Measurements from ENCODE around the gene PRR15L.
"Not testable (repeated sequence)": the region's sequence is repeated elsewhere in the genome, so short reads cannot be mapped to it uniquely, and the experiment has no call there.

The PRR15L gene

DNA sequence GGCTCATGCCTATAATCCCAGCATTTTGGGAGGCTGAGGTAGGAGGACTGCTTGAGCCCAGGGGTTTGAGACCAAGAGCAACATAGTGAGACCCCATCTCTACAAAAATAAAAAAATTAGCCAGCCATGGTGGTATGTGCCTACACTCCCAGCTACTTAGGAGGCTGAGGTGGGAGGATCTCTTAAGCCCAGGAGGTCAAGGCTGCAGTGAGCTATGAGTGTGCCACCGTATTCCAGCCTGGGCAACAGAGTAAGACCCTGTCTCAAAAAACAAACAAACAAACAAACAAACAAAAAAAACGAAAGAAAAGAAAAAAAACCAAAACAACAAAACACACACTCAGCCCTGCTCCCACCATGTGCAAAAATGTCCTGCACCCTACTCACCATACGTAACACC lies 22.2 kb downstream of the PRR15L start:
- not testable (repeated sequence) for DNase-seq (ENCODE audit: low read depth)

DNA sequence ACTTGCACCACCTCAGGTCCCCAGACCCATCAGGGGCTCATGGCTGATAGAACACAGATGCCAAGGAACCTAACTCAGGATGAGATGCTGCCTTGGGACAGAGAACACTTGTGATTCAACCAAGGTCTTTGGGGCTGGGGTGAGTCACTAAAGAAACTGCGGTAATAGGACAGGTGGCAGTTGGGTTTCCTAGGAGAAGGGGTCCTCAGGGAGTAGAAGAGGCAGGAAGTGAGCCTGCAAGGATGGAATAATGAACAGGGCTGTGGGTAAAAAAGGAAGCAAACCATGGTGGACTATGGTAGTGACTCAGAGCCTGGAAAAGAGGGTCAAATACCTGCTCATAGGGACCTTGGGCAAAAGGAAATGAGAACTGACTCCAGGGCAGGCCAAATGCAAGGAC lies 22.8 kb downstream of the PRR15L start:
- no peak for DNase-seq (ENCODE audit: low read depth)

DNA sequence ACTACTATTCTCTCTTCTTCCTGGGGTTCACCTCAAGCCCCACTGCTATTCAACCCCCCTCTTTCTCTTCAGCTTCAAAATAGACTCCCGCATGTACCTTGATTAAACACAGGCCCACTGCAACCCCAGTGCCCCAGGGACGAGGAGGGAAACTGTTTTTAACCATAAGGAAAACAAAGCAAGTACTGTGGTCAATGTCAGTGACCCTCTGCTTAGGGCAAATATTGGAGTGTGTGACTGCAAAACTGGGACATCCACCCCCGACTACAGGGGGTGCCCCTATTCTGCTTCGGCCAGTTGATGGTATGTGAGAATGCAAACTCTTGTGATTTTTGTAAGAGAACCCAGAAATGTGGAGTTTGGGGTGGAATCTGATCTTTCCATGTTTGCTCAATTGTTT lies 25.8 kb downstream of the PRR15L start:
- no peak for DNase-seq (ENCODE audit: low read depth)

DNA sequence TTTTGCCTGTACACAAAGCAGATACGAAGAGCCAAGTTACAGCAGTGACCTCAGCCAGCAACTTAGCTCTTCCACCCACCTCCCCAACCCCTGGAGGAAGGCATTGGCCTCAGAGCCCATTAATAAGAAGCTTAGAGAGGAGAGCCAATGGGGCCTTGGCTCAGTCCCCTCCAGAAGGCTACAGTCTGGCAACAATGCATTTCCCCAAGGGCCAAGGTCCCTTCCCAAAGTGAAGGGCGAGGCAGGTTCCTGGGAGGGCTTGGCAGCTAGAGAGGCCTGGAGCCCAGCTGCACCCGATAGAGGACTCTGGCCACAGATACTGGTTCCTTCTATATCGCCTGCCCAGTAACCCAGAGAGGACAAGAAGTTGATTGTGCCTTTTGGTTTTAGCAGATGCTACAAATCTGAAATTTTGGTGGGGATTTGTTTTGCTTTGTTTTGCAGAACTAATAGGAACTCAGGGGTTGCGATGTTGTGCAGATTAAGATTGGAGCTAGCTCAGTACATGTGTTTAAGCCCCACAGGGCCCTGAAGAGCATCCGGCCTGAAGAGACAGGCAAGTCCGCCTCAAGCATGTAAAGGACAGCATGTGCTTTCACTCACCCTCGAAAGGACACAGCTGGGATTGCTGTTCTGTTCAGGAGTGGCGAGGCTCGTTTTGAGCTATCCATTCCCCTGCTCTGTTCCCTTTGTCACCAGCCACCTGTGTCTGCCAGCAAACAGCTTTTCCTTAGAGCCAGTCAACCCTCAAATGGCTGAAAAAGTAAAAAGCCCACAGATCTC lies 28.3 kb downstream of the PRR15L start:
- no peak for DNase-seq (ENCODE audit: low read depth)

DNA sequence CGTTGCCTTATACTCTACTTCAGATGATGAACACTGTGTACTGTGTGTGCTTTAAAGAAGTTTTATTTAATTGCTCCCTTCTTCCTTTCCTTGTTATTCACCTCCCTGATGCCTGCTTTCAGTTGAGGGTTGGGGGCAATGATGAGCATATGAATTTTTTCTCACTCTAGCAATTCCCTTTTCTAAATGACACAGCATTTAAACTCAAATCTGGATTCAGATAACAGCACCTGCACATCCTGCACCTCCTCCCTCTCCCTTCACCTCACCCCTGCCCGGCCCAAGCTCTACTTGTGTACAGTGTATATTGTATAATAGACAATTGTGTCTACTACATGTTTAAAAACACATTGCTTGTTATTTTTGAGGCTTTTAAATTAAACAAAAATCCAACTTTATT lies 29.3 kb downstream of the PRR15L start:
- DNase-seq (ENCODE audit: low read depth) = no peak

DNA sequence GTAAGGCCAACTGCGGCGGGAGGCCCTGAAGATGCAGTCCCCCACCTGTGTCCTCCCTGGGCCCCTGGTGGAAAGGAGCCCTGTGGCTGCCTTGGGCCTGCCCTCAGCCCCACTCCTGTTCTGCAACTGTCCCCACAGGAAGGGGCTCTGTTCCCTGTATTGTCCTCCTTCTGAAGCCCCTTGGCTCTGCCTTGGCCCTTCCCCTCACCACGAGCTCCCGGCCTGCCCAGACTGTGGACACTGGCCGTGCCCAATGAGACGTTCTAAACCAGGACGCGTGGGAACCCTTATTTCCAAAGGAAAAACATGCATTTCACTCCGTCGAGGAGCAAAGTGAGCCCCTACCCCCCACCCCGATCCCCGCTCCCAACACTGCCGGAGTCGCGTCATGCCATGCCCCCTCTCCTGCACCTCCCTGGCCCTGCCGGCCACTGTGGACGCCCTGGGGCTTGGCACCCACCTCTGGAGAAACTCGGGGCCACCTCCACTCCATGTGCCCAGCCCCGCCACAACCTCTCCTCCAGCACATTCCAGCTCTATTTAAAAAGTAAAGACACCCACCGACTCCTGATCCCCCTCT lies 29.8 kb downstream of the PRR15L start:
- DNase-seq (ENCODE audit: low read depth) = no peak

DNA sequence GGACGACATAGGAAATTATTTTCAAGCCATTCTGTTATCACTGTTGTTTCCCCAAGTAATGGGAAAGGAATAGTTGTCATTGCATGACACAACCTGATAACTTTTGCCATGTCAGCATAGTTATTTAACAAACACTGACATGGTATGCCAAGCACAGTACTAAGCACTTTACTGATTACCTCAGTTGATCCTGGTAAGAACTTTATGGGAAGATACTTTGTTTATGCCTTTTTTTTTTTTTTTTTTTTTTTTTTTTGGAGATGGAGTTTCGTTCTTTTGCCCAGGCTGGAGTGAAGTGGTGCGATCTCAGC lies 32.0 kb downstream of the PRR15L start:
- no peak for DNase-seq (ENCODE audit: low read depth)

DNA sequence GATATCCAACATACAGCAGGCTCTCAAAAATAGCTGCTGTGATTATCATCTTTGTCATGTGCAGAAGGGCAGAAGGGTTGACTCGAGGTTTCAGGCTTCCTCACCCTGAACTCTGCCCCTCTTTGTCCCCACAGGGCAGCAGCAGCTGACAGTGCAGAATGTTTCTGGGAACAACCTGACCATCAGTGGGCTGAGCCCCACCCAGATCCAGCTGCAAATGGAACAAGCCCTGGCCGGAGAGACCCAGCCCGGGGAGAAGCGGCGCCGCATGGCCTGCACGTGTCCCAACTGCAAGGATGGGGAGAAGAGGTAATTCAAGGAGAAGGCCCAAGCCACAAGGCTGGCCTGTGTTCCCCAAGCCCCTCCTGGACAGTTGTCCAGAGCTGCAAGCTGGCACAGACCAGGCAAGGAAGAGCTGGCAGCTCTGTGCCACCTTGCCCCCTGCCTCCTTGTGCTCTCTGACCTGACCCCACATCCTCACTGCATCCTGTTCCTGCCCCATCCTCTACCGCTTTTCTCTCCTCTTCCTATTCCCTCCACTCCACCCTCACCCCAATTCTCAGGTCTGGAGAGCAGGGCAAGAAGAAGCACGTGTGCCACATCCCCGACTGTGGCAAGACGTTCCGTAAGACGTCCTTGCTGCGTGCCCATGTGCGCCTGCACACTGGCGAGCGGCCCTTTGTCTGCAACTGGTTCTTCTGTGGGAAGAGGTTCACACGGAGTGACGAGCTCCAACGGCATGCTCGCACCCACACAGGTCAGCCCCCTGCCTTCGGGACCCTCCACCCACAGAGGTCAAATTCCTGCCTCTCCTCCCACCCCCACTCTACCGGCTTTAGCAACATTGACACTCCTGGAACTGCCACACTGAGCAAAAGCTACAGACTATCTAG lies 32.7 kb downstream of the PRR15L start:
- DNase-seq (ENCODE audit: low read depth) = no peak

DNA sequence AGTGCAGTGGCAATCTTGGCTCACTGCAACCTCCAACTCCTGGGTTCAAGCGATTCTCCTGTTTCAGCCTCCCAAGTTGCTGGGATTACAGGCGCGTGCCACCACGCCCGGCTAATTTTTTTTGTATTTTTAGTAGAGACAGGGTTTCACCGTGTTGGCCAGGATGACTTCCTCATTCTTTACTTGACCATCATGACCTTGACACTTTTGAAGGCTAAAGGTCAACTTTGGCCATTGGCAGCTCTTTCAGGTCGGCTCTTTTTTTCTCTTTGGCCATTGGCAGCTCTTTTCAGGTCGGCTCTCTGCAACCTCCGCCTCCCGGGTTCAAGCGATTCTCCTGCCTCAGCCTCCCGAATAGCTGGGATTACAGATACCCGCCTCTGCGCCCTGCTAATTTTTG lies 37.8 kb downstream of the PRR15L start:
- DNase-seq (ENCODE audit: low read depth) = not testable (repeated sequence)

DNA sequence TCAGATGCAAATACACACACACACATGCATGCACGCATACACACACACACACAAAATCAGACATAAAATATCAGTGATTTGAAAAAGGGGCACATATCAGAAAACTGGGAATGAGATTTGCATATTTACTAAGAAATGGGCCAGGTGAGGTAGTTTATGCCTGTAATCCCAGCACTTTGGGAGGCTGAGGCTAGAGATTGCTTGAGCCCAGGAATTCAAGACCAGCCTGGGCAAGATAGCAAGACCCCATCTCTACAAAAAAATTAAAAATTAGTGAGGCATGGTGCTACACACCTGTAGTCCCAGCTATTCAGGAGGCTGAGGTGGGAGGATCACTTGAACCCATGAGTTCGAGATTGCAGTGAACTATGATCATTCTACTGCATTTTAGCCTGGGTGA lies 38.7 kb downstream of the PRR15L start:
- DNase-seq (ENCODE audit: low read depth) = no peak

DNA sequence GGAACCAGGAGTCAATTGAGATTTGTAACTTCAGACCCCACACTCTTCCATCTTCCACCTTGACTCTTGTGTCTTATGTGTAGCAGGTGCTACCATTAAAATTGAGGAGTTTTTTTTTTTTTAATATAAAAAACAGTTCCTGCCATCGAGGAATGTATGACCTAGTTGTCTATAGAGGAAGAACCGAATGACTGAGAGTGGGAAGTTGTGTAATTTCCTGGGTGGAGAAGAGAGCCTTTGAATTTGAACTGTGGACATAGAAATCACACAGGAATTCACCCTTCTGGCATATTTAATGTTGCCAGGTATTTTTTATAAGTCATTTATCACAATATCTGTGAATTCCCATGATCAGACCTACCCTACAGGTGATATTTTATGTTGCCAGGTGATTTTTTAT lies 39.7 kb downstream of the PRR15L start:
- DNase-seq (ENCODE audit: low read depth) = no peak

DNA sequence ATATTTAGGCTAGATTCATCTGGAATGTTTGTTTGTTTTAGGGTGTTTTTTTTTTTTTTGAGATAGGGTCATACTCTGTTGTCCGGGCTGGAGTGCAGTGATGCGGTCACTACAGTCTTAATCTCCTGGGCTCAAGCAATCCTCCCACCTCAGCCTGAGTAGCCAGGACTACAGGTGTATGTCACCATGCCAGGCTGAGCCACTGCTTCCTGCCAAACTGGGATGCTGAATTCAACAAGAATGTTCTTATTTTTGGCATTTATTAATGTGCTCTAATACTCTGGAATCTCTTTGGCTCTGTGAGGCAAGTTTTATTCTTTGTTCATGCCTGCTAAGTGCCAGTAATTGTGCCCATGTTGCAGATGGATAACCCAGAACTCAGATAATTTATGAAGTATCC lies 40.1 kb downstream of the PRR15L start:
- no peak for DNase-seq (ENCODE audit: low read depth)

DNA sequence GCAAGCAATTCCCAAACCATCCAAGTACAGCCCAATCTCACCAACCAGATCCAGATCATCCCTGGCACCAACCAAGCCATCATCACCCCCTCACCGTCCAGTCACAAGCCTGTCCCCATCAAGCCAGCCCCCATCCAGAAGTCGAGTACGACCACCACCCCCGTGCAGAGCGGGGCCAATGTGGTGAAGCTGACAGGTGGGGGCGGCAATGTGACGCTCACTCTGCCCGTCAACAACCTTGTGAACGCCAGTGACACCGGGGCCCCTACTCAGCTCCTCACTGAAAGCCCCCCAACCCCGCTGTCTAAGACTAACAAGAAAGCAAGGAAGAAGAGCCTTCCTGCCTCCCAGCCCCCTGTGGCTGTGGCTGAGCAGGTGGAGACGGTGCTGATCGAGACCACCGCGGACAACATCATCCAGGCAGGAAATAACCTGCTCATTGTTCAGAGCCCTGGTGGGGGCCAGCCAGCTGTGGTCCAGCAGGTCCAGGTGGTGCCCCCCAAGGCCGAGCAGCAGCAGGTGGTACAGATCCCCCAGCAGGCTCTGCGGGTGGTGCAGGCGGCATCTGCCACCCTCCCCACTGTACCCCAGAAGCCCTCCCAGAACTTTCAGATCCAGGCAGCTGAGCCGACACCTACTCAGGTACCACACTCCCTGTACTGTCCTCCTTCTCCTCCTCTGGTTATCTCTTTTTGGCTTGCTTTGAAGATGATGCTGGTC lies 41.0 kb downstream of the PRR15L start:
- no peak for DNase-seq (ENCODE audit: low read depth)

DNA sequence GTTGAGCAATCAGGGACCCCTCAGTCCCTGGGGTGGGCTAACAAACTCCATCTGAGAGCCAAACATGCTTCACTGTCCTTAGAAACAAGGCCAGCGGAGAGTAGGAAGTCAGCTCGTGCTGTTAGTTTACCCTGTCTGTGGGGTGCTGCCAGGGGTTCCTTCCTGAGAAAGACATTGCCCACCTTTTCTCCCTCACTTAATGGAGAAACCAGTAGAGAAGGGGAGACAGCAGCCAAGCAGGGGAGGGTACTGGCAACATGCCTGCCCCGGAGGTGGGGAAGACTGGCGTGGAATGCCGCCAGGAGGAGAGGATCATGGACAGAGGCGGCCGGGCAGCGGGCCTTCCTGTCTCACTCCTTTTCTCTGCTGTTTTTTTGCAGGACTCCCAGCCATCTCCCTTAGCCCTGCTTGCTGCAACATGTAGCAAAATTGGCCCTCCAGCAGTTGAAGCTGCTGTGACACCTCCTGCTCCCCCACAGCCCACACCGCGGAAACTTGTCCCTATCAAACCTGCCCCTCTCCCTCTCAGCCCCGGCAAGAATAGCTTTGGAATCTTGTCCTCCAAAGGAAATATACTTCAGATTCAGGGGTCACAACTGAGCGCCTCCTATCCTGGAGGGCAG lies 41.8 kb downstream of the PRR15L start:
- DNase-seq (ENCODE audit: low read depth) = no peak

DNA sequence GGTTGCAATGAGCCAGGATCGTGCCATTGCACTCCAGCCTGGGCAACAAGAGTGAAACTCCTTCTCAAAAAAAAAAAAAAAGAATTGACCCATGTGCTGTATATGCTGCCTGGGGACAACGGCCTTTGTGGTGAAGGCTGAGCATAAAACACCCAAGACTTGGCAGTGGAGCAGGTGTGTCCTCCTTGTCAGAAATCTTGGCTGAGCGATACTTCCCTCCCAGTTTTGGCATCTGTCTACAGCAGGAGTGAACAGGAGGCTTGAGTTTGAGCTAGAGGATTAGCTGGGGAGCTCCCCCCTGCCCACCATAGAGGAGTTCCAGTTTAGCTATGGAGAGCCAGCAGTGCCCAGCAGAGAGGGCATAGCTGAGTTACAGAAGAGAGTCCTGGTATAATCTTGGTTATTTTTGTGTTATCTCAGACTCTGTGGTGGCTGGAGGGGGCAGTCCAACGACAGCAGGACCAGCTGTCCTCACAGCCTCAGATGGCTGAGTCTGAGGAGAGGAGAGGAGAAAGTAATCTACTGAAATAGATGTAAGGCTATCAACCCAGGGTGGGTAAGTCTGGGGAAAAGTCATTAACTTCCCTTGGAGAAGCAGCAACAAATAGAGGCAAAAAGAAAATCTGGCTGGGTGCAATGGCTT lies 43.3 kb downstream of the PRR15L start:
- no peak for DNase-seq (ENCODE audit: low read depth)

DNA sequence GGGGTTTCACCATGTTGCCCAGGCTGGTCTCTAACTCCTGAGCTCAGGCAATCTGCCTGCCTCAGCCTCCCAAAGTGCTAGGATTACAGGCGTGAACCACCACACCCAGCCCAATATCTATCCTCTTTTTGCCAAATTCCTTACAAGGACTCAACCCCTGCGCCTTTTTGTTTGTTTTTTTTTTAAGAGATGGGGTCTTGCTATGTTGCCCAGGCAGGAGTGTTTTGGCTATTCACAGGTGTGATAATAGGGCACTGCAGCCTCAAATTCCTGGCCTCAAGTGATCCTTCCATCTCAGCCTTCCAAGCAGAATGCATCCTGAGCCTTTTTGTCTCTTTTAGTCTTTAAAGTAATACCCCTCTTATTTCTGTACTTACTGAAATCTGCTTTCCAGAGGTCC lies 44.6 kb downstream of the PRR15L start:
- no peak for DNase-seq (ENCODE audit: low read depth)

DNA sequence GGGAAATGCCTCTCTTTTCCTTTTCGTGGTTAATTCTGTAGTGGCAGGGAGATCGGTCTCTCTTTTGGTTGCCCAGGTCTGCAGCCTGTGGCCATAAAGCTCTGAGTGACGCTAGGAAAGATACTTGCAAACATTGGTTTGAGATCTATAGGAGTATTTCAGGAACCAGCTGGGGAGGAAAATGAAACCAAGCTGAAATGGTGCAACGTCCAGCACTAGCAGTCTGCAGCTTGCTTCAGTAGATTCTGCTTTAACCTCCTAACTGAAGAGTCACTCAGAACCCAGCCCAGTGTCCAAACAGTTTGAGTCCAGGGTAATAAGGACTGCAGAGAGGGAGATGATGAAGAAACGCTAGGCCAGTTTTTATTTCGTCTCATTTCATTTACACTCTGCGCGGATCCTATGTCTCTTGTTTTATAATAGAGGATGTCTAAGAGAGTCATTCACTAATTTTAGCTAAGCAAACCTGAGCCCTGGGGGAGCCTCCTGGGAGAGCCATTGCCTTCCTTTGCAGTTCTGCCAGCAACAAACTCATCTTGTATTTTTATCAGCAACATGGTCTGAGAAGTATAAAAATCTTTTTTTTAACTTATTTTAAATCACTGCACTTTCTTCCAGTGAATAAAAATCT lies 49.6 kb downstream of the PRR15L start:
- DNase-seq (ENCODE audit: low read depth) = no peak

DNA sequence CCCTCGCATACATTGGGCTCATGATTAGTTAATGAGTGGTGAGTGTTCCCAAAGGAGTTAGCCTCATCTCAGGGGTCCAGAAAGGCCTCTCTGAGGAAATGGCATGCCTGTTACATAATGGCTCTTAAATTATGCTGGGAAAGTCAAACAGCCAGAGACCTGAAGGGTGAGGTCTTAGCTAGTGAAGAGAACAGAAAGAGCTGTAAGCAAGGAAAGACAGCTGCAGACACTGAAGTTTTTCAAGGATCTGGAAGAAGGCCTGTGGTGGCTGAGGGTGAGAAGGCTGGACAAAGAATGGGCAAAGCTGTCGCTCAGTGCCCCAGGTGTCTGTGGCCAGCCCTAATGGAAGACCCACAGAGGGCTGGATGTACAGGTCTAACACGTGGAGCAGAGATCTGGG lies 51.2 kb downstream of the PRR15L start:
- no peak for DNase-seq (ENCODE audit: low read depth)

DNA sequence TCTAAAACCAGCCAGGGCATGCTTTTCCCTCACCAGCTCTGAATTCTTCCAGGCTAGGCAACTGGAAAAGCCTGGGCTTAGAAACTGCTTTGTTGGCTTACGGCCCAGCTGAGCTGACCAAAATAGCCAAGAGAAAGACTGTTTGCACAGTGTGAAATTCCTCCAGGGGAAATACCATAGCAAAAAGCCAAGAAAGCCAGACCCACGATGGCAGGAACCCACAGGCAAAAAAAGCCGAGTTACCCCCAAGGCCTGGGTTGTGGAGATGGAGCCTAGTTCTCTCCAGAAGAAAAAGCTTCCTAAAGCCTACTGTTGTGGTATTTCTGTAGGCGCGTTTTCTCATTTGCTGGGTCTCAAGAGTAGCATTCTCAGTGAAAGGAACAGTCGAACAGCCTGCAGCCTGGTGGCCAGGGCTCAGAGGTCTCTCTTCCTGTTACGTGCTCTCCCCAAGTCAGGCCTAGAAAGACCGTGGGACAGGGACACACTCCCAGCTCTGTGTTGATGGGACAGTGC lies 52.4 kb downstream of the PRR15L start:
- peak; percentile 84 for DNase-seq (ENCODE audit: low read depth)

DNA sequence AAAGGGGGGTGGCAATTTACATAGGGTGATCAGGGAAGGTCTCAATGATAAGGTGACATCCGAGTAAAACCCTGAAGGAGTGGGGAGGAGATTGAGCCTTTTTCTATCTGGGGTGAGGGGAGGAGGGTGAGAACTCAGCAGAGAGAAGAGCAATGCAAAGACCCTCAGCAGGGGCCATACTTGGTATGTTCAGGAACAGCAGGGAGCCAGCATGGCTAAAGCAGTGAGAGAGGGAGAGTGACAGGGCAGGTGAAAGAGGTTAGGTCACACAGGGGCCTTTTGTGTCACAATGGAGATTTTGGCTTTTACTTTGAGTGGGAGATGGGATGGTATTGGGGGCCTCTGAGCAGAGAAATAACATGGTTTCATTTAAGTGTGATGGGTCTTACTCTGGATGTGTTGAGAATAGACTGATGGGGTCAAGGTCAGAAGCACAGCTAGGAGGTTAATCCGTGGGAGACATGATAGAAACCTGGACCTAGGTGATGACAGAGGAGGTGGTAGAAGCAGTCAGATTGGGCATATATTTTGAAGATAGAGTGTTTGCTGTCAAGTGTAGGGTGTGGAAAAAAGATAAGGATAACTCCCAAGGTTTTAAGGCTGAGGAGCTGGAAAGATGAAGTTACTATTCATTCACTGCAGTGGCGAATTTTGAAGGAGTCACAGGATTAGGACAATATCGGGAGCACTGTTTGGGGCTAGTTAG lies 55.5 kb downstream of the PRR15L start:
- no peak for DNase-seq (ENCODE audit: low read depth)
